SK-N-SH (cell line): ENCODE data around the gene TBX18. TPM values are rescaled to one million over a fixed set of nuclear protein-coding genes. Genes with fewer than 3 reads are reported as not detected.

ENCODE experiments used
- CTCF ChIA-PET: fragments of 300-600, 350-600 bp; formaldehyde crosslinking; extraction: SDS; loops from one replicate; lab custom pipeline; 2021; lab: Yijun Ruan, JAX
- POLR2A ChIA-PET: fragments of 350-600 bp; sonication (Branson Sonifier 250); formaldehyde crosslinking; extraction: SDS; loops from one replicate; lab custom pipeline; 2020; ENCODE audit warnings: antibody characterized with exemption, inconsistent platforms; lab: Yijun Ruan, JAX
- DNase-seq: peaks from one replicate; pipeline ENCODE4 v3.0.0; 2012
- H2AFZ ChIP-seq: fragments of 200-600 bp; sonication (generic); 2 replicates; pipeline ENCODE4 v1.8.1; 2016; ENCODE audit warnings: antibody characterized with exemption, mild to moderate bottlenecking, low read depth
- H3F3A ChIP-seq: fragments of 200-600 bp; sonication (generic); replicated peaks from 2 replicates; pipeline ENCODE3; 2016; ENCODE audit warnings: antibody characterized with exemption, mild to moderate bottlenecking; ENCODE audit not compliant: insufficient read depth
- H3K27ac ChIP-seq, 2 experiments: fragments of 200-500 bp in 1 of 2; fragments of 200-600 bp in 1 of 2; sonication (Bioruptor generic) in 1 of 2; sonication (generic), shearing (Covaris generic) in 1 of 2; 2 replicates each; pipeline versions ENCODE4 v1.5.1 to v1.6.1; 2014 to 2016; ENCODE audit warnings: low read depth in 2 of 2, inconsistent platforms in 1 of 2, low read length in 1 of 2, mild to moderate bottlenecking in 1 of 2, mixed read lengths in 1 of 2
- H3K27me3 ChIP-seq: fragments of 200-600 bp; sonication (generic), shearing (Covaris generic); 2 replicates; pipeline ENCODE4 v1.6.1; 2016; ENCODE audit warnings: mixed run types; ENCODE audit not compliant: insufficient read depth
- H3K36me3 ChIP-seq, 2 experiments: fragments of 200-500 bp in 1 of 2; fragments of 200-600 bp in 1 of 2; sonication (Bioruptor generic) in 1 of 2; sonication (generic) in 1 of 2; replicated peaks in 1 of 2; 2 replicates each; pipeline versions ENCODE3 to v1.5.1; 2014 to 2016; ENCODE audit warnings: low read length in 1 of 2, mild to moderate bottlenecking in 1 of 2; ENCODE audit not compliant: insufficient read depth in 2 of 2, control insufficient read depth in 1 of 2
- H3K4me1 ChIP-seq, 2 experiments: fragments of 200-500 bp in 1 of 2; fragments of 200-600 bp in 1 of 2; sonication (Bioruptor generic) in 1 of 2; sonication (generic), shearing (Covaris generic) in 1 of 2; 2 replicates each; pipeline versions ENCODE4 v1.5.1 to v1.6.1; 2014 to 2016; ENCODE audit warnings: low read depth in 1 of 2, low read length in 1 of 2, mixed run types in 1 of 2; ENCODE audit not compliant: insufficient read depth in 2 of 2, control insufficient read depth in 1 of 2
- H3K4me2 ChIP-seq: fragments of 200-600 bp; sonication (generic), shearing (Covaris generic); 2 replicates; pipeline ENCODE4 v1.6.1; 2017; ENCODE audit warnings: mixed run types
- H3K4me3 ChIP-seq, 2 experiments: fragments of 200-500 bp in 1 of 2; fragments of 200-600 bp in 1 of 2; sonication (Bioruptor generic) in 1 of 2; sonication (generic), shearing (Covaris generic) in 1 of 2; 2 replicates each; pipeline versions ENCODE4 v1.5.1 to v1.8.1; 2014 to 2016; ENCODE audit warnings: low read depth in 2 of 2, inconsistent platforms in 1 of 2, low read length in 1 of 2, mild to moderate bottlenecking in 1 of 2, mixed read lengths in 1 of 2, moderate library complexity in 1 of 2
- H3K79me2 ChIP-seq: fragments of 200-600 bp; sonication (generic); 2 replicates; pipeline ENCODE4 v1.8.1; 2017; ENCODE audit warnings: mild to moderate bottlenecking; ENCODE audit not compliant: insufficient read depth
- H3K9ac ChIP-seq: fragments of 200-600 bp; sonication (generic); 2 replicates; pipeline ENCODE4 v1.6.1; 2017; ENCODE audit warnings: mixed run types
- H3K9me2 ChIP-seq: fragments of 200-600 bp; sonication (generic); 2 replicates; pipeline ENCODE4 v1.6.1; 2017; ENCODE audit warnings: mixed run types
- H3K9me3 ChIP-seq: fragments of 200-600 bp; sonication (generic); 2 replicates; pipeline ENCODE4 v1.6.1; 2017; ENCODE audit warnings: mixed run types, mild to moderate bottlenecking, moderate library complexity
- H4K20me1 ChIP-seq: fragments of 200-600 bp; sonication (generic); 2 replicates; pipeline ENCODE4 v1.6.1; 2017; ENCODE audit warnings: mild to moderate bottlenecking, mixed run types; ENCODE audit not compliant: insufficient read depth
- EP300 ChIP-seq, 2 experiments: IDR thresholded peaks; 2 replicates each; pipeline versions ENCODE4 v1.4.0 to v1.6.1; 2012; ENCODE audit warnings: borderline replicate concordance in 1 of 2, low read depth in 1 of 2, low read length in 1 of 2
- EZH2phosphoT487 ChIP-seq: fragments of 200-600 bp; sonication (generic); IDR thresholded peaks from 2 replicates; pipeline ENCODE4 v1.6.1; 2017; ENCODE audit warnings: low read depth, mixed run types, mild to moderate bottlenecking, antibody characterized with exemption, moderate library complexity, borderline replicate concordance
- FOSL2 ChIP-seq: IDR thresholded peaks from 2 replicates; pipeline ENCODE4 v1.4.0; 2012; ENCODE audit warnings: low read depth, mild to moderate bottlenecking, moderate library complexity, borderline replicate concordance
- FOXM1 ChIP-seq: IDR thresholded peaks from 2 replicates; pipeline ENCODE4 v1.4.0; 2012; ENCODE audit warnings: low read depth, mild to moderate bottlenecking
- GATA2 ChIP-seq: sonication (generic); formaldehyde crosslinking; IDR thresholded peaks from 2 replicates; pipeline ENCODE4 v1.5.0; 2020; ENCODE audit warnings: mild to moderate bottlenecking, missing genetic modification reagents
- JUND ChIP-seq: IDR thresholded peaks from 2 replicates; pipeline ENCODE4 v1.4.0; 2012
- MEF2A ChIP-seq: IDR thresholded peaks from 2 replicates; pipeline ENCODE4 v1.4.0; 2012; ENCODE audit warnings: low read depth, borderline replicate concordance
- MXI1 ChIP-seq: IDR thresholded peaks from 2 replicates; pipeline ENCODE4 v1.6.1; 2012; ENCODE audit warnings: mild to moderate bottlenecking, low read depth, low read length, improper control_type of control experiment
- POLR2AphosphoS5 ChIP-seq: IDR thresholded peaks from 2 replicates; pipeline ENCODE4 v1.6.1; 2012; ENCODE audit warnings: low read depth, low read length
- RAD21 ChIP-seq: IDR thresholded peaks from 2 replicates; pipeline ENCODE4 v1.6.1; 2012; ENCODE audit warnings: mild to moderate bottlenecking, low read length
- RCOR1 ChIP-seq: fragments of 150-350 bp; IDR thresholded peaks from 2 replicates; pipeline ENCODE4 v1.6.1; 2017; ENCODE audit warnings: antibody characterized with exemption, low read length
- SIN3A ChIP-seq: IDR thresholded peaks from 2 replicates; pipeline ENCODE4 v1.6.1; 2012; ENCODE audit warnings: low read depth, mild to moderate bottlenecking, low read length, moderate library complexity, borderline replicate concordance
- TAF1 ChIP-seq: IDR thresholded peaks from 2 replicates; pipeline ENCODE4 v1.6.1; 2012; ENCODE audit warnings: low read depth, mild to moderate bottlenecking, low read length, moderate library complexity, borderline replicate concordance
- TCF12 ChIP-seq: IDR thresholded peaks from 2 replicates; pipeline ENCODE4 v1.4.0; 2012
- YY1 ChIP-seq: IDR thresholded peaks from 2 replicates; pipeline ENCODE4 v1.4.0; 2012; ENCODE audit warnings: low read depth, mild to moderate bottlenecking
- WGBS: methylation state at CpG from one replicate; pipeline ENCODE4 v1.1.6; 2017; ENCODE audit warnings: low lambda C conversion rate; 5-methylcytosine and 5-hydroxymethylcytosine counted together
- polyA plus RNA-seq, 3 experiments: library from polyadenylated mRNA; depleted of rRNA; stranded (reverse); fragments of >200 nt; gene quantifications; 2 replicates each; pipeline ENCODE4 v1.2.3, GENCODE V29; 2012
- TF ChIP-seq, protein P1 (sequence below): fragments of 150-350 bp; IDR thresholded peaks from 2 replicates; pipeline ENCODE4 v1.6.1; 2016; ENCODE audit warnings: mild to moderate bottlenecking, low read depth, low read length
- TF ChIP-seq, protein P2 (sequence below): IDR thresholded peaks from 2 replicates; pipeline ENCODE4; 2012

The TBX18 gene
- polyA plus RNA-seq, 1 of the 3 experiments (the other 2 are of a cell fraction): 19.3 TPM

DNA sequence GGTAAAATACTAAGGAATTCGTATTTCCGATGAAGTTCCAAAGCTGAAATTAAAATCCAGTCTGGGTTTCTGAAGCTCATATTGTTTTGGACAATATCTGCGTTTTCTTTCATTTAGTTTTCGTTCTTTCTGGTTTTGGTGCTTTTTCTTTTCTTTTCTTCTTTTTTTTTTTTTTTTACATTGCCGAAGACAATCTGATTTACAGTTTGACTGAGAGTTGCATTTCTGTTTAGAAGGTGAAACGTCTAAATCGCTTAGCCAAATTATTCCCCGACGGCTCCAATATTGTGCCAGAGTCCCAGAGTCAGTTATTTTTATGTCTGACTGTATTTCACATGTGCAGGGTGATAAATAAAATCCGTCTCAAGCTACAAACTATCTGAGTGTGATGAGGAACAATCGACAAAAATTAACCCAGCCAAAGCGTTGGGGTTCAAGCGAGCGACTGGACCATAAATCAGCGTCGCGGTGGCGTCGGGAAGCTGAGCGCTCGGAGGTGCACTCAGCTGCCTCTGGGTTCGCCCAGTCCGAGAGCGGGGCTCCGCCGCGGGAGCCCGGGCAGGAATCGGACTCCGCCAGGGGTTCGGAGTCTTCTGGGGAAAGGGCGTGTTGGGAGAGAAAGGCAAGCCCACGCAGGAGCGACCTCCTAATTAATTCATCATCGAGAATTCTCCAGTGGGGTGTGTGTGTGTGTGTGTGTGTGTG is 8.2 kb upstream of the TBX18 start:
- H3K9me2 ChIP-seq: no peaks in the 10 kb centered on the region
- TF ChIP-seq EZH2phosphoT487 (peak; percentile 97; the same call in 1 of the 2 replicates), POLR2AphosphoS5 (no peak)
- no peaks in the 10 kb centered on the region for H3K9me3 ChIP-seq
- H3K27me3 ChIP-seq: peaks cover 89% of the 10 kb centered on the region
- H3F3A ChIP-seq: peaks cover 4% of the 10 kb centered on the region
- 22% methylated on average over 19 of the region's 35 CpGs for WGBS
- H3K4me3 ChIP-seq: no peak overlapping the region
- no peaks in the 10 kb centered on the region for H3K79me2 ChIP-seq
- no peaks in the 10 kb centered on the region for H3K36me3 ChIP-seq
- peak; percentile 24 for DNase-seq
- ChIA-PET CTCF (interaction anchor here (1.0 kb wide), 1 partner anchor 10 kb away, joined by 3 read pairs; no protein-coding TSS in a partner anchor), POLR2A (no interaction called here)
- no peak overlapping the region for H3K27ac ChIP-seq
- H3K4me1 ChIP-seq: peaks cover 0 to 7% of the 10 kb centered on the region in 2 experiments; a peak in 1 of 4 replicates
- no peaks in the 10 kb centered on the region for H4K20me1 ChIP-seq
- no peak overlapping the region for H3K4me2 ChIP-seq
- H3K9ac ChIP-seq: no peak overlapping the region
- no peak overlapping the region for H2AFZ ChIP-seq

DNA sequence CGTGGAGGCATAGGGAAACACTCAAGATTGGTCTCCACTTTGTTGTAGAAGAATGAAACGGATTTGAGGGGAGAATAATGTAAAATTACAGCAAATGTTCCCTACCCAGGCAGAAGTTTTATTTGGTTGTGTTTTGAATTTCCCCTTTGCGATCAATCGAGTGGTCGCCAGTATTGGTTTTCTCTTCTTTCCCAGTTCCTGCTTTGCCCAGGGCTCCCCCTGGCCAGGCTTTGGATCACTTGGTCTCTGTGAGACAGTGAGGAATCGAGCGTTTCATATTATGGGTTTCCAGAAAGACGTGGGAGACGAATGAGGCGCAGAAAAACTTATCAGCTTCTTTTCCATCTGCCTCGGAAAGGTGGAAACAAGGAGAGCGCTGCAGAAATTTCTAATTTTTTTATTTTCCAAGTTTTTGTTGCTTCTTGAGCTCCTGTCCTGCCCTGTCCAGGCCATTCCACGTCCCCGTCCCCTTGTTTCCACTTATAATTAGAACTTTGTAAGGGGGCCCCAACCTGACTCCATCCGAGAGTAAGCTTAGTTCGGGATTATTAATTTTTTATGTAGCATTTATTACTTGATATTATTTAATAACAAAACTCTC is 7.5 kb upstream of the TBX18 start:
- Histone ChIP-seq H3K27ac (no peak overlapping the region), H3K4me3 (no peak overlapping the region), H3K36me3 (no peaks in the 10 kb centered on the region), H4K20me1 (no peaks in the 10 kb centered on the region), H3K9me3 (no peaks in the 10 kb centered on the region), H3K9ac (no peak overlapping the region), H2AFZ (no peak overlapping the region), H3K9me2 (no peaks in the 10 kb centered on the region)
- no peak for DNase-seq
- 12% methylated on average over 16 of the region's 16 CpGs for WGBS
- CTCF ChIA-PET: interaction anchor here (1.0 kb wide), 1 partner anchor 9 kb away, joined by 3 read pairs; no protein-coding TSS in a partner anchor
- TF ChIP-seq TAF1 (no peak), MXI1 (no peak), TCF12 (no peak), FOXM1 (no peak), MEF2A (no peak), RAD21 (no peak), YY1 (no peak), FOSL2 (no peak), EZH2phosphoT487 (no peak), JUND (no peak), GATA2 (CRISPR knock-in tag) (no peak), RCOR1 (no peak), EP300 (IDR thresholded peaks at IDR 0.05; ENCODE audit: borderline replicate concordance in 1 of 2, low read depth in 1 of 2, low read length in 1 of 2) (no peak), SIN3A (no peak), POLR2AphosphoS5 (no peak)
- TF ChIP-seq, protein P1, sequence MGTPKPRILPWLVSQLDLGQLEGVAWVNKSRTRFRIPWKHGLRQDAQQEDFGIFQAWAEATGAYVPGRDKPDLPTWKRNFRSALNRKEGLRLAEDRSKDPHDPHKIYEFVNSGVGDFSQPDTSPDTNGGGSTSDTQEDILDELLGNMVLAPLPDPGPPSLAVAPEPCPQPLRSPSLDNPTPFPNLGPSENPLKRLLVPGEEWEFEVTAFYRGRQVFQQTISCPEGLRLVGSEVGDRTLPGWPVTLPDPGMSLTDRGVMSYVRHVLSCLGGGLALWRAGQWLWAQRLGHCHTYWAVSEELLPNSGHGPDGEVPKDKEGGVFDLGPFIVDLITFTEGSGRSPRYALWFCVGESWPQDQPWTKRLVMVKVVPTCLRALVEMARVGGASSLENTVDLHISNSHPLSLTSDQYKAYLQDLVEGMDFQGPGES: no peak
- TF ChIP-seq, protein P2, sequence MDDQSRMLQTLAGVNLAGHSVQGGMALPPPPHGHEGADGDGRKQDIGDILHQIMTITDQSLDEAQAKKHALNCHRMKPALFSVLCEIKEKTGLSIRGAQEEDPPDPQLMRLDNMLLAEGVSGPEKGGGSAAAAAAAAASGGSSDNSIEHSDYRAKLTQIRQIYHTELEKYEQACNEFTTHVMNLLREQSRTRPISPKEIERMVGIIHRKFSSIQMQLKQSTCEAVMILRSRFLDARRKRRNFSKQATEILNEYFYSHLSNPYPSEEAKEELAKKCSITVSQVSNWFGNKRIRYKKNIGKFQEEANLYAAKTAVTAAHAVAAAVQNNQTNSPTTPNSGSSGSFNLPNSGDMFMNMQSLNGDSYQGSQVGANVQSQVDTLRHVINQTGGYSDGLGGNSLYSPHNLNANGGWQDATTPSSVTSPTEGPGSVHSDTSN: no peak
- TF ChIP-seq, all 33 proteins: peak for 0
- H3K79me2 ChIP-seq: no peaks in the 10 kb centered on the region
- peaks cover 89% of the 10 kb centered on the region for H3K27me3 ChIP-seq
- peaks cover 0 to 7% of the 10 kb centered on the region in 2 experiments; a peak in 1 of 4 replicates for H3K4me1 ChIP-seq
- H3K4me2 ChIP-seq: no peak overlapping the region
- POLR2A ChIA-PET: no interaction called here
- H3F3A ChIP-seq: peaks cover 4% of the 10 kb centered on the region
